ENCODE data around the gene FXYD4. TPM values are rescaled to one million over a fixed set of nuclear protein-coding genes. Genes with fewer than 3 reads are reported as not detected.

Gene FXYD4
- total RNA-seq, 6 experiments from 2014 or later, result not detected

DNA sequence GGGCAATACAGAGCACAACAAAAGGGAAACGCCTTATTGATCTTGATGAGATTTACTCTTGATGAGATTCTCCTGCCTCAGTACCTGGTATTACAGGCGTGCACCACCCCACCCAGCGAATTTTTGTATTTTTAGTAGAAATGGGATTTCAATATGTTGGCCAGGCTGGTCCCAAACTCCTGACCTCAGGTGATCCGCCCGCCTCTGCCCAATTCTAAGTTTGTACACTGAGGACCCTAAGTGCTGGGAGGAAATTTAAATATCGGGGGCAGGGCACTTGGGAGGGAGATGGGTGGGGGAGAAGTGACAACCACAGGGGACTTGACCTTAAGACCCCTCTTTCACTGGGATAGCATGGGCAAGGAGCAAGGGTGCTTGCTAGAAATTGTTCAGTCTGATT is 23.4 kb downstream of the FXYD4 start:
- peaks cover 7% of the 10 kb centered on the region for H3K27me3 Mint-ChIP-seq (ENCODE audit: insufficient read depth)
- H3K36me3 Mint-ChIP-seq (ENCODE audit: low read depth), result peaks cover 33% of the 10 kb centered on the region
- peaks cover 73% of the 10 kb centered on the region for H3K4me1 Mint-ChIP-seq (ENCODE audit: low read depth)
- H3K4me3 Mint-ChIP-seq, result peak overlapping the region; percentile 91
- DNase-seq, result no peak
- peak overlapping the region; percentile 93 for H3K27ac Mint-ChIP-seq
- no peaks in the 10 kb centered on the region for H3K9me3 Mint-ChIP-seq
- no peak for TF ChIP-seq CTCF (IDR thresholded peaks at IDR 0.05)

DNA sequence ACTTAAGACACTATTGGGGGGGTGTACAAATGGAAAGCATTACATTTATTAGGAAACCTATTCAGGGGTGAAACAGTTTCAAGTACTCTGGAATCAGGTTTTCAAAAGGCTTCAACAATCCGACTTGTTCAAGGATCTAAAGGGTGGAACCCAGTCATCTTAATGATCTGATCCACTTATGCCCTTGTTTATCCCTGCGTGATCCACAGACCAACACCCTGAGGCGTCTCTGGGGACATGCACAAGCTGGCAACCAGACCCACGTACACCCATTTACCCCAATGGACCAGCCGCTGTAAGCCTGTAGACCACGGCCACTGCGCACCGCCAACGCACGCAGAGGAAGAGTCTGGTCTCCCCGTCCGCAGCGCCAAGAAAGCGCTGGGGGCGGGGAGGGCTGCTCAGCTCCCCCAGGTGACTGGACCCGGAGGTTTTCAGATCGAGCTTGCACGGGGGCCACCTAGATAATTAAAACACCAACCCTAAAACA is 24.2 kb downstream of the FXYD4 start:
- peaks cover 7% of the 10 kb centered on the region for H3K27me3 Mint-ChIP-seq (ENCODE audit: insufficient read depth)
- H3K36me3 Mint-ChIP-seq (ENCODE audit: low read depth), result peaks cover 33% of the 10 kb centered on the region
- H3K4me1 Mint-ChIP-seq (ENCODE audit: low read depth), result peaks cover 76% of the 10 kb centered on the region
- no peak for TF ChIP-seq CTCF (IDR thresholded peaks at IDR 0.05)
- H3K9me3 Mint-ChIP-seq, result no peaks in the 10 kb centered on the region
- peak overlapping the region; percentile 91 for H3K4me3 Mint-ChIP-seq
- DNase-seq, result no peak
- peak overlapping the region; percentile 93 for H3K27ac Mint-ChIP-seq

- H3K27ac Mint-ChIP-seq, result peak overlapping the region; percentile 93
- H3K4me3 Mint-ChIP-seq, result peak overlapping the region; percentile 91
- H3K27me3 Mint-ChIP-seq (ENCODE audit: insufficient read depth), result peaks cover 7% of the 10 kb centered on the region
- peaks cover 34% of the 10 kb centered on the region for H3K36me3 Mint-ChIP-seq (ENCODE audit: low read depth)
- peak; percentile 51 for DNase-seq
- peaks cover 81% of the 10 kb centered on the region for H3K4me1 Mint-ChIP-seq (ENCODE audit: low read depth)
- no peak for TF ChIP-seq CTCF (IDR thresholded peaks at IDR 0.05)
- H3K9me3 Mint-ChIP-seq, result no peaks in the 10 kb centered on the region
Measured at GRCh38 chr10:43396061-43396927, 24.9 kb downstream of the FXYD4 start.

GRCh38 chr10:43396928-43397624 is 25.6 kb downstream of the FXYD4 start:
- H3K4me1 Mint-ChIP-seq (ENCODE audit: low read depth), result peaks cover 85% of the 10 kb centered on the region
- peaks cover 7% of the 10 kb centered on the region for H3K27me3 Mint-ChIP-seq (ENCODE audit: insufficient read depth)
- peak; percentile 76 for DNase-seq
- H3K27ac Mint-ChIP-seq, result peak overlapping the region; percentile 91
- peak overlapping the region; percentile 91 for H3K4me3 Mint-ChIP-seq
- no peak for TF ChIP-seq CTCF (IDR thresholded peaks at IDR 0.05)
- no peaks in the 10 kb centered on the region for H3K9me3 Mint-ChIP-seq
- peaks cover 35% of the 10 kb centered on the region for H3K36me3 Mint-ChIP-seq (ENCODE audit: low read depth)

DNA sequence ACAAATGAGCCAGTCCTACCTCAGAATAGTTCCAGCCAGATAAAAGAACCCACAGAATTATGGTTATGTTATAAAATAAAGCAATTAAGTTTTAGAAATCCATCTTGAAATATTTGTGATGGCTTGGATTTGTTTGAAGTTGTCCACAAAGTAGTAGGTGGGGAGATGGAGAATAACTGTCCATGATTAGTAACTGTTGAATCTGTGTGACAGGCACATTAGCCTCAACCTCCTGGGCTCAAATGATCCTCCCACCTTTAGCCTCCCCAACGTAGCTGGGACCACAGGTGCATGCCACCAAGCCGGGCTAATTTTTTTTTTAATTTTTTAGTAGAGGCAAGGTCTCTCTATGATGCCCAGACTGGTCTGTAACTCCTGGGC is 27.5 kb downstream of the FXYD4 start:
- H3K9me3 Mint-ChIP-seq, result no peaks in the 10 kb centered on the region
- TF ChIP-seq CTCF (IDR thresholded peaks at IDR 0.05), result no peak
- H3K4me3 Mint-ChIP-seq, result peak overlapping the region; percentile 91; the same call in 1 of the 2 replicates
- no peak for DNase-seq
- peaks cover 13% of the 10 kb centered on the region for H3K27me3 Mint-ChIP-seq (ENCODE audit: insufficient read depth)
- H3K36me3 Mint-ChIP-seq (ENCODE audit: low read depth), result peaks cover 26% of the 10 kb centered on the region
- peak overlapping the region; percentile 91 for H3K27ac Mint-ChIP-seq
- H3K4me1 Mint-ChIP-seq (ENCODE audit: low read depth), result peaks cover 89% of the 10 kb centered on the region
